Suprapubic skin (tissue), 4 donors: ENCODE results near the gene KDM6A. TPM values are rescaled to one million over a fixed set of nuclear protein-coding genes. Genes with fewer than 3 reads are reported as not detected.

Experiments used
- DNase-seq, 2 donors: peaks; one replicate each; pipeline ENCODE4 v3.0.0-alpha.2; 2019; ENCODE audit warnings: low spot score in 2 of 2
- H3K27ac ChIP-seq: fragments of 200-600 bp; sonication (generic); one replicate; pipeline ENCODE4 v1.5.1; 2019
- H3K27me3 ChIP-seq: fragments of 200-600 bp; sonication (generic); one replicate; pipeline ENCODE4 v1.5.1; 2019
- H3K36me3 ChIP-seq: fragments of 200-600 bp; sonication (generic); one replicate; pipeline ENCODE4 v1.5.1; 2019
- H3K4me1 ChIP-seq: fragments of 200-600 bp; sonication (generic); one replicate; pipeline ENCODE4 v1.5.1; 2019
- H3K4me3 ChIP-seq: fragments of 200-600 bp; sonication (generic); one replicate; pipeline ENCODE4 v1.5.1; 2019; ENCODE audit warnings: mild to moderate bottlenecking
- H3K9me3 ChIP-seq: fragments of 200-600 bp; sonication (generic); one replicate; pipeline ENCODE4 v1.5.1; 2019
- EP300 ChIP-seq: sonication (generic); formaldehyde crosslinking; IDR thresholded peaks from one replicate; pipeline ENCODE4 v1.6.1; 2017; ENCODE audit warnings: antibody characterized with exemption
- POLR2A ChIP-seq, 2 donors: fragments of 450-650 bp; IDR thresholded peaks; one replicate each; pipeline ENCODE4 v1.6.1; 2017; ENCODE audit warnings: antibody characterized with exemption in 2 of 2, mild to moderate bottlenecking in 2 of 2, moderate library complexity in 2 of 2
- POLR2AphosphoS5 ChIP-seq, 3 donors: sonication (generic); formaldehyde crosslinking; IDR thresholded peaks; one replicate each; pipeline ENCODE4 v1.6.1; 2017; ENCODE audit warnings: antibody characterized with exemption in 3 of 3
- WGBS: methylation state at CpG from one replicate; pipeline ENCODE4 v1.1.5; 2018; 5-methylcytosine and 5-hydroxymethylcytosine counted together
- total RNA-seq, 4 donors: library from RNA; depleted of rRNA; stranded (reverse); fragments of >200 nt; gene quantifications; one replicate each; pipeline ENCODE4 v1.1.0, GENCODE V29; 2016
- TF ChIP-seq, protein P1 (sequence below), 2 donors: fragments of 200-600 bp in 1 of 2; fragments of 450-650 bp in 1 of 2; sonication (generic) in 1 of 2; IDR thresholded peaks; one replicate each; pipeline ENCODE4 v1.5.1; 2016 to 2019; ENCODE audit warnings: antibody characterized with exemption in 2 of 2, mild to moderate bottlenecking in 1 of 2, moderate library complexity in 1 of 2

The KDM6A gene
- total RNA-seq, 4 donors from 2014 or later, result 45.5 to 140 (median 60.9) TPM

DNA sequence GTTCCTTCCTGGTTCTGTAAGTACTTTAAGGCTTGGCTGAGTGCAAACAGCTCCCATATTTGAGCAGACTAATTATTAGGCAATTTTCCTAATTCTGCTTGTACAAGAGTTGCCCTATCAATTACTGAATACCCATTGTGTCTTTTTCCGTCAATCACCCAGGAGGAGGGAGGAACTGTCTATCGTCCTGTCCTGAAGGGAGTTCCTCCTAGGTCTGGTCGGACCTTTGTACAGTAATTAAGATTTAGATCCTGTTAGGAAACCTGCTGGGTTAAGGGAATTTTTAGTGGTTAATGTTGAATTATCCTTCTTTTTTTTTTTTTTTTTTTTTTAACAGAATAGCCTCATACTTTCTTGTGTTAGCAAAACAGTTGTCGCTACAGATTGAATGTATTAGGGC lies 130.1 kb downstream of the KDM6A start:
- WGBS, result 65% methylated on average over 4 of the region's 4 CpGs
- no peak for DNase-seq
- no peak overlapping the region for H3K27ac ChIP-seq
- H3K27me3 ChIP-seq, result no peaks in the 10 kb centered on the region
- H3K4me3 ChIP-seq, result no peak overlapping the region
- no peaks in the 10 kb centered on the region for H3K9me3 ChIP-seq
- TF ChIP-seq, protein P1, sequence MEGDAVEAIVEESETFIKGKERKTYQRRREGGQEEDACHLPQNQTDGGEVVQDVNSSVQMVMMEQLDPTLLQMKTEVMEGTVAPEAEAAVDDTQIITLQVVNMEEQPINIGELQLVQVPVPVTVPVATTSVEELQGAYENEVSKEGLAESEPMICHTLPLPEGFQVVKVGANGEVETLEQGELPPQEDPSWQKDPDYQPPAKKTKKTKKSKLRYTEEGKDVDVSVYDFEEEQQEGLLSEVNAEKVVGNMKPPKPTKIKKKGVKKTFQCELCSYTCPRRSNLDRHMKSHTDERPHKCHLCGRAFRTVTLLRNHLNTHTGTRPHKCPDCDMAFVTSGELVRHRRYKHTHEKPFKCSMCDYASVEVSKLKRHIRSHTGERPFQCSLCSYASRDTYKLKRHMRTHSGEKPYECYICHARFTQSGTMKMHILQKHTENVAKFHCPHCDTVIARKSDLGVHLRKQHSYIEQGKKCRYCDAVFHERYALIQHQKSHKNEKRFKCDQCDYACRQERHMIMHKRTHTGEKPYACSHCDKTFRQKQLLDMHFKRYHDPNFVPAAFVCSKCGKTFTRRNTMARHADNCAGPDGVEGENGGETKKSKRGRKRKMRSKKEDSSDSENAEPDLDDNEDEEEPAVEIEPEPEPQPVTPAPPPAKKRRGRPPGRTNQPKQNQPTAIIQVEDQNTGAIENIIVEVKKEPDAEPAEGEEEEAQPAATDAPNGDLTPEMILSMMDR (IDR thresholded peaks at IDR 0.05), result no peak
- TF ChIP-seq POLR2AphosphoS5 (IDR thresholded peaks at IDR 0.05) (no peak), EP300 (no peak), POLR2A (IDR thresholded peaks at IDR 0.05) (no peak)
- no peaks in the 10 kb centered on the region for H3K36me3 ChIP-seq
- peaks cover 14% of the 10 kb centered on the region for H3K4me1 ChIP-seq

DNA sequence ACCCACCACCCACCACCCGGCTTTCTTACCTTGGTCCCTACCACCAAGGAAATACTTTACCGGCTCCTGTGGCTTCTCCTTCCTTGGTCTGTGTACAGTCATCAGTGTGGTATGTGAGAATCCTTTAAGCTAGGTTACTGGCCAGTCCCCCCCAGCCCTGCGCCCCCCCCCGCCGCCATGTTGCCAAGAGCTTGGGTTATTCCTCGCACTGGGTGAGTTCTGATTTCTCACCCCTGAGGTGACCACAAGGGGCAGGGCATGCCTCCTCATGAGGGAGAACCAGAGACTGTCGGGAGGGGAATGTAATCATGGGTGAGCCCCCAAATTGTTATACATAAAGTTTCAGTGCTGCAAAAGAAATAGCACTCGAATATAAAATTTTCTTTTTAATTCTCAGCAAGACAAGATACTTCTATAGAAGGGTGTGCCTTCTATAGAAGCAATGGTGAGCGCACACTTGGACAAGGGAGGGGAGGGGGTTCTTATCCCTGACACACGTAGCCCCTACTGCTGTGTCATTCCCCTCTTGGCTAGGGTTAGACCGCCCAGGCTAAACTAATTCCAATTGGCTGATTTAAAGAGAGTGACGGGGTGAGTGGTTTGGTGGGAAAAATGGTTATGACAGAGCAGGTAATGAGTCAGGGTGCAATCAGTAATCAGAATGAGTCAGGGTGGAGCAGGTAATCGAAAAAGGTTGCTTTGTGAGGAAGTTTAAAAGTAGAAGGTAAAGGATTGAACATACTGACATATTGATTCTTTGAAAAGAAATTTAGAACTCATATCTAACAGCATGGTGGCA lies 133.2 kb downstream of the KDM6A start:
- no peak for DNase-seq
- Histone ChIP-seq H3K9me3 (no peaks in the 10 kb centered on the region), H3K4me3 (no peak overlapping the region), H3K27me3 (no peaks in the 10 kb centered on the region), H3K4me1 (peaks cover 9% of the 10 kb centered on the region), H3K27ac (no peak overlapping the region), H3K36me3 (no peaks in the 10 kb centered on the region)
- TF ChIP-seq EP300 (no peak), POLR2AphosphoS5 (IDR thresholded peaks at IDR 0.05) (no peak), POLR2A (IDR thresholded peaks at IDR 0.05) (no peak)
- TF ChIP-seq, protein P1 (IDR thresholded peaks at IDR 0.05), result no peak
- WGBS, result 95% methylated on average over 12 of the region's 13 CpGs

DNA sequence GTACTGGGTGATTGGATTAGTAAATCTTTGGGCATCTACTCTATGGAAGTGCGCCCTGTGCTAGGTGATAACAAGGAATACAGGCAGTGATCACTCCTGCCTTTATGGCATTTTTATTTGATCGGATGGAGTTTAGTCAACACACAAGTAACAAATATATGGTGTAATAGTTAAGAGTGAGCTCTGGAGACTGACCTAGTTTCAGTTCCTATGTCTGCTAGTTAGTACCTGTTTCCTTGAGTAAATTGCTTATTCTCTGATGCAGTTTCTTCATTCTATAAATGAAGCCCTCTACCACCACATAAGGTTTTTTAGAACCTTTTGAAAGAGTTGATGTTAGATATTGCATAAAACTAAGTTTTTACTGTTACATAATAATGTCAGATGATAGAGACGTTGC lies 134.6 kb downstream of the KDM6A start:
- WGBS, result 88% methylated on average over 3 of the region's 3 CpGs
- no peaks in the 10 kb centered on the region for H3K27me3 ChIP-seq
- H3K9me3 ChIP-seq, result no peaks in the 10 kb centered on the region
- H3K36me3 ChIP-seq, result no peaks in the 10 kb centered on the region
- H3K4me1 ChIP-seq, result peaks cover 5% of the 10 kb centered on the region
- no peak overlapping the region for H3K4me3 ChIP-seq
- DNase-seq, result no peak
- no peak overlapping the region for H3K27ac ChIP-seq
- TF ChIP-seq POLR2A (IDR thresholded peaks at IDR 0.05) (no peak), POLR2AphosphoS5 (IDR thresholded peaks at IDR 0.05) (no peak), EP300 (no peak)
- TF ChIP-seq, protein P1 (IDR thresholded peaks at IDR 0.05), result no peak

DNA sequence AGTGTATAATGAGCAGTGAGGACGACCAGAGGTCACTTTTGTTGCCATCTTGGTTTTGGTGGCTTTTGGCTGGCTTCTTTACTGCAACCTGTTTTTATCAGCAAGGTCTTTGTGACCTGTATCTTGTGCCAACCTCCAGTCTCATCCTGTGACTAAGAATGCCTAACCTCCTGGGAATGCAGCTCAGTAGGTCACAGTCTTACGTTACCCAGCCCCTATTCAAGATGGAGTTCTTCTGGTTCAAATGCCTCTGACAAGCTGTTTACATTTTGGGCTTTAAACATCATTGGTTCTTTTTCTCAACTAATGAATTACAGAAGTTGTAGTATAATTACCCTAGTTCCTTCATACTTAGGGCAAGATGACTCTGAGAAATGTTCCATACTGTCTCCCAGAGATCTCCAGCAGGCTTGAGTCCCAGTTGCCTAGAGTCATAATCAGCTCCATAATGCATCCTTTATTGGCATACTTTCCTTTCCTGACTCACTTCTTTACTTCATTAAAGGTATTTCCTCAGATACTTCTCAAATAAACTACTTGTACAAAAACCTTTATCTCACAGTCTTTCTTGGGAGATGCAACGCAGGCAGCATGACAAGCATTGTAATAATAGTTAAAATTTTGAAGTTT lies 136.5 kb downstream of the KDM6A start:
- Histone ChIP-seq H3K36me3 (no peaks in the 10 kb centered on the region), H3K4me1 (no peaks in the 10 kb centered on the region), H3K4me3 (no peak overlapping the region), H3K9me3 (no peaks in the 10 kb centered on the region), H3K27me3 (no peaks in the 10 kb centered on the region), H3K27ac (no peak overlapping the region)
- TF ChIP-seq, protein P1 (IDR thresholded peaks at IDR 0.05), result no peak
- TF ChIP-seq EP300 (no peak), POLR2A (IDR thresholded peaks at IDR 0.05) (no peak), POLR2AphosphoS5 (IDR thresholded peaks at IDR 0.05) (no peak)
- 73% methylated on average over 3 of the region's 3 CpGs for WGBS
- DNase-seq, result no peak

DNA sequence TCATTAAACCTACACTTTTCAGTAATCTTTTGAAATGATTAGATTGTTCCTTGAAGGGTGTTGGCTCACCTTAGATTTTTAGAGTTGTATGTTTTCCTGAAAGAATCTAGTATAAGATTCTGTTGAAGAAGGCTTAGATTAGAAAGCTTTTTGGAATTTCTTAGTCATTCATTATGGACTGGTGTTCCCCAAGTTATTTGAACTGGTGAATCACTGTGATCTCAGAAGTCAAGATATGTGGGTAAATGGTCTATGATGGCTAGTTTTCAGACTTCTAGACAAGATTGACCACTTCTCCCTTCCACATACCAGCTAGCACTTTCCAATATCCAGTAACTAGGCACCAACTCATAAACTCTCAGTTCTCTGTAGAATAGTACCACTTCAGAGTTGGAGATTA lies 138.1 kb downstream of the KDM6A start:
- DNase-seq, result no peak
- no peak overlapping the region for H3K4me3 ChIP-seq
- H3K36me3 ChIP-seq, result no peaks in the 10 kb centered on the region
- H3K9me3 ChIP-seq, result no peaks in the 10 kb centered on the region
- no peak for TF ChIP-seq EP300
- TF ChIP-seq, protein P1 (IDR thresholded peaks at IDR 0.05), result no peak
- no peaks in the 10 kb centered on the region for H3K4me1 ChIP-seq
- no peak overlapping the region for H3K27ac ChIP-seq
- no peaks in the 10 kb centered on the region for H3K27me3 ChIP-seq
